T1000 (cell line): ENCODE measurements around the gene CHD5.

Experiments
- DNase-seq: peaks from one replicate; lab custom pipeline; 2025; ENCODE audit warnings: mixed read lengths; lab: John Stamatoyannopoulos, UW

The CHD5 gene

GRCh38 chr1:6059866-6060265 is 120.3 kb downstream of the CHD5 start:
- no peak for DNase-seq

DNA sequence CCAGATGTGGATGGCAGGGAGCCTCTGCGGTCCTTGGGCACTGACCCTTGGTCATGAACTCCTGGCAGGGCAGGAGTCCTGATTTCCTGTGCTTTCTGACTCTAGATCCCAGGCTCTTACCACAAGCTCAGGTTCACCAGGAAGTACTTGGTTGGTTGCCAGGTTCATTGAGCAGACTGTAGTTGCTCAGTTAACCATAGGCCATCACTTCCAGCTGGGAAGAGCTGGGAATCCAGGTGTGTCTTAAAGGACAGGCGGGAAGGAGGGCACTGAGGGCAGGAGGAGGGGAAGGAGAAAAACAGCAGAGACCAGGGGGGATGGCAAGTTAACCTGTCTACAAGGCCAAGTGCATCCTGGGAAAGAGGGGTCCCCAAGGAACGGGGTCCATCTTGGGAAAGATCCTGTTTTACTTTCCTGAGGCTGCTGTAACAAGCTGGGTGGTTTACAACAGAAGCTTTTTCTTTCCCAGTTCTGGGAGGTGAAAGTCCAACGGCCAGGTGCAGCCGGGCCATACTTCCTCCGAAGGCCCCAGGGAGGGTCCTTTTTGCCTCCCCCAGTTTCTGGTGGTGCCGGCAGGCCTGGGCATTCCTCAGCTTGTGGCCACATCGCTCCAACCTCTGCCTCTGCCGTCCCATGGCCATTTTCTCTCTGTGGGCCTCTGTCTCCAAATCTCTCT is 122.8 kb downstream of the CHD5 start:
- DNase-seq, result no peak

DNA sequence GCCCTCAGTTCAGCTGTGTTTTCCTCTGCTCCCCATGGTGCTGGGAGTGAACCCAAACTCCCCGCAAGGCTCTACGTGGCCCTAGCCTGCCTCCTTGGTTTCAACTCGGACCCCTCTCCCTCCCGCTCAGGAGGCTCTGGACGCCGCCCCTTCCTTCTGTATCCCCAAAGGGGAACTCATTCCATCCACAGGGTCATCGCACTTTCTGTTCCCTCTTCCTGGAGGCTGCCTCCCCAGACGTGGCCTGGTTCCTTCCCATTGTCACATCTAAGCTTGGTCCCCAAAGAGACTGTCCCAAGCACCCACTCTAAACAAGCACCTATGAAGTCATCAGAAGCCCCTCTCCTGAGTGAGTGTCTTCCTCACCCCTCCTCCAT is 123.6 kb downstream of the CHD5 start:
- no peak for DNase-seq

DNA sequence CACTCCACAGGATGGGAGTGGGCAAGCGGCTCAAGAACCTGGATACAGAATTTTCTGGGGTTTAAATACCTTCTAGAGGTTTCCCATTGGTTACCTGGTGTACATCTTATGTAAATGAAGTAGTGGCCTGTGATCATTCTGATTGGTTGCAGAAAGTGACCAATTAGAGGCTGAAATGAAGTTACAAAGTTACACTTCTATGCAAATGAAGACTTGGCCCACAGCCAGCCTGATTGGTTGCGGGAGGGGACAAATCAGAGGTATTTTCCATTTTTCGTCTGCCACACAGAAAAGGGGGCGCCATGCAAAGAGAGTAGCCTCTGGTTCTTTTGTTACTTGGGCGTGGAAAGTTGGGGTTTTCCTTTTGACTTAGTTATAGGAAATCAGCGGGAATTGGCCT is 125.5 kb downstream of the CHD5 start:
- DNase-seq, result no peak

DNA sequence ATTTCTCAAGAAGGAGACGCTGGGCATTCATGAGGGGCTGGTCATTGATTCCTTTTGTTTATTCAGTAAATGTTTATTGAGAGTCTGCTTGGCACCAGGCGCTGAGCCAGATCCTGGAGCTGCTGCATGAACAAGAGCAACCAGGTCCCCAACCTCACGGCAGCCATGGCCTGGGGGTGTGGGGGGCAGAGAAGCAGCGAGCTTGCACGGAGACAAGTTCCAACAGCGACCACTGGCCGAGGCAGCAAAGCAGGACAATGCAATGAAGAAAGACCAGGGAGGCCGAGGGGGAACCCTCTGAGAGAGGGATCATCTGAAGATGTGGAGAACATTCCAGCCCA is 126.9 kb downstream of the CHD5 start:
- DNase-seq, result no peak

GRCh38 chr1:6052543-6053205 is 127.4 kb downstream of the CHD5 start:
- DNase-seq, result peak; percentile 27
